HEK293 (cell line): ENCODE results near the gene BACH2.

Experiments used
- GLI2 ChIP-seq: fragments of 450-650 bp; formaldehyde crosslinking; IDR thresholded peaks from 2 replicates; pipeline ENCODE4; 2017; ENCODE audit warnings: missing biosample characterization, missing genetic modification characterization, low read depth, borderline replicate concordance
- HOXA7 ChIP-seq: sonication (generic); formaldehyde crosslinking; IDR thresholded peaks from 2 replicates; pipeline ENCODE4 v1.8.1; 2022; ENCODE audit warnings: missing genetic modification reagents, borderline replicate concordance
- MEIS1 ChIP-seq: sonication (generic); formaldehyde crosslinking; IDR thresholded peaks from 2 replicates; pipeline ENCODE4 v1.8.1; 2022; ENCODE audit warnings: missing genetic modification reagents, mild to moderate bottlenecking, borderline replicate concordance
- RBAK ChIP-seq: fragments of 450-650 bp; formaldehyde crosslinking; IDR thresholded peaks from 2 replicates; pipeline ENCODE4 v1.5.1; 2016; ENCODE audit warnings: missing biosample characterization, missing genetic modification characterization
- ZNF202 ChIP-seq: fragments of 450-650 bp; formaldehyde crosslinking; IDR thresholded peaks from 2 replicates; pipeline ENCODE4 v1.5.1; 2016; ENCODE audit warnings: missing biosample characterization, missing genetic modification characterization, borderline replicate concordance
- ZNF311 ChIP-seq: fragments of 450-650 bp; formaldehyde crosslinking; IDR thresholded peaks from 2 replicates; pipeline ENCODE4 v1.5.1; 2017; ENCODE audit warnings: missing biosample characterization, missing genetic modification characterization, borderline replicate concordance
- ZNF341 ChIP-seq: fragments of 450-650 bp; formaldehyde crosslinking; IDR thresholded peaks from 2 replicates; pipeline ENCODE4; 2016; ENCODE audit warnings: low read depth, missing biosample characterization, missing genetic modification characterization
- TF ChIP-seq, protein P1 (sequence below): fragments of 450-650 bp; formaldehyde crosslinking; IDR thresholded peaks from 2 replicates; pipeline ENCODE4 v1.5.1; 2016; ENCODE audit warnings: missing biosample characterization, missing genetic modification characterization

DNA sequence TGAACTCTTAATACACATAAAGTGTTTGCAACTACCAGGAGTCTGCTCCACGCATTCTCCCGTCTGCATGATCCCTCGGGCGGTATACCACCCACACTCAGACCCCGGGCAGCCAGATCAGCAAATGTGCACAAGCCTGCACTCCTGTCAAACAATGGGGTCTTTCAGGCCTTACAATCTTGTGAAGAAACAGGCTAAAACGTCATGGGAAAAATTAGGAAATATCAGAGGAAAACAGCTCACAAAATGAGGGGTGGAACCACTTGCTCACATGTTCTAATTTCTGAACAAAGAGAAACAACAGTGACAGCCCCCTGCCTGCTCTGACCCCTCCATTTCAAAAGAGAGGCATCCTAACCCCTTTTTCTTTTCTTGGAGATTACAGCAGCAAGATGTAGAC lies 69.4 kb downstream of the BACH2 start:
- TF ChIP-seq ZNF202 (tag by site-specific recombination) (no peak), ZNF341 (tag by site-specific recombination) (no peak), HOXA7 (CRISPR knock-in tag) (no peak), ZNF311 (tag by site-specific recombination) (no peak), GLI2 (tag by site-specific recombination) (no peak), MEIS1 (CRISPR knock-in tag) (no peak), RBAK (tag by site-specific recombination) (no peak)
- TF ChIP-seq, protein P1, sequence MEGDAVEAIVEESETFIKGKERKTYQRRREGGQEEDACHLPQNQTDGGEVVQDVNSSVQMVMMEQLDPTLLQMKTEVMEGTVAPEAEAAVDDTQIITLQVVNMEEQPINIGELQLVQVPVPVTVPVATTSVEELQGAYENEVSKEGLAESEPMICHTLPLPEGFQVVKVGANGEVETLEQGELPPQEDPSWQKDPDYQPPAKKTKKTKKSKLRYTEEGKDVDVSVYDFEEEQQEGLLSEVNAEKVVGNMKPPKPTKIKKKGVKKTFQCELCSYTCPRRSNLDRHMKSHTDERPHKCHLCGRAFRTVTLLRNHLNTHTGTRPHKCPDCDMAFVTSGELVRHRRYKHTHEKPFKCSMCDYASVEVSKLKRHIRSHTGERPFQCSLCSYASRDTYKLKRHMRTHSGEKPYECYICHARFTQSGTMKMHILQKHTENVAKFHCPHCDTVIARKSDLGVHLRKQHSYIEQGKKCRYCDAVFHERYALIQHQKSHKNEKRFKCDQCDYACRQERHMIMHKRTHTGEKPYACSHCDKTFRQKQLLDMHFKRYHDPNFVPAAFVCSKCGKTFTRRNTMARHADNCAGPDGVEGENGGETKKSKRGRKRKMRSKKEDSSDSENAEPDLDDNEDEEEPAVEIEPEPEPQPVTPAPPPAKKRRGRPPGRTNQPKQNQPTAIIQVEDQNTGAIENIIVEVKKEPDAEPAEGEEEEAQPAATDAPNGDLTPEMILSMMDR, result no peak
